Natural killer cell treated with Interleukin-12 subunit alpha and Interleukin-12 subunit beta and Interleukin-15 and Interleukin-18, amount 100 ng/mL, for 72 hours (primary cell): Measurements from ENCODE around the gene CHMP1A. TPM values are rescaled to one million over a fixed set of nuclear protein-coding genes. Genes with fewer than 3 reads are reported as not detected.

Experiments used
- ATAC-seq, 2 donors: fragments of 150-1000 bp; cut with Tn5 transposase in 1 of 2; sonication (Bioruptor Pico), chemical (Tn5 transposase) in 1 of 2; 2 replicates each; pipeline ENCODE4 v1.10.0; 2021
- DNase-seq: peaks from one replicate; pipeline ENCODE4 v3.0.0; 2022; ENCODE audit warnings: low spot score
- H3K27ac Mint-ChIP-seq, 2 donors: 1 replicate in 1 of 2; 2 replicates in 1 of 2; pipeline ENCODE4 v1.8.0; 2022; ENCODE audit warnings: mixed read lengths in 2 of 2, mild to moderate bottlenecking in 1 of 2, moderate library complexity in 1 of 2
- H3K27me3 Mint-ChIP-seq, 2 donors: 1 replicate in 1 of 2; 2 replicates in 1 of 2; pipeline ENCODE4 v1.8.0; 2022; ENCODE audit warnings: mixed read lengths in 2 of 2
- H3K36me3 Mint-ChIP-seq: one replicate; pipeline ENCODE4 v1.8.0; 2022; ENCODE audit warnings: mixed read lengths
- H3K4me1 Mint-ChIP-seq, 2 donors: 1 replicate in 1 of 2; 2 replicates in 1 of 2; pipeline ENCODE4 v1.8.0; 2022; ENCODE audit warnings: low read depth in 2 of 2, mixed read lengths in 2 of 2, mild to moderate bottlenecking in 1 of 2
- H3K4me3 Mint-ChIP-seq: one replicate; pipeline ENCODE4 v1.8.0; 2022; ENCODE audit warnings: mixed read lengths
- H3K9me3 Mint-ChIP-seq: 2 replicates; pipeline ENCODE4 v1.8.0; 2022; ENCODE audit warnings: mixed read lengths
- total RNA-seq, 2 donors: library from RNA; stranded (reverse); gene quantifications; one replicate each; pipeline ENCODE4 v1.2.3, GENCODE V29; 2022

Gene CHMP1A
- total RNA-seq, 2 donors from 2014 or later, result 92.8 to 146 TPM

DNA sequence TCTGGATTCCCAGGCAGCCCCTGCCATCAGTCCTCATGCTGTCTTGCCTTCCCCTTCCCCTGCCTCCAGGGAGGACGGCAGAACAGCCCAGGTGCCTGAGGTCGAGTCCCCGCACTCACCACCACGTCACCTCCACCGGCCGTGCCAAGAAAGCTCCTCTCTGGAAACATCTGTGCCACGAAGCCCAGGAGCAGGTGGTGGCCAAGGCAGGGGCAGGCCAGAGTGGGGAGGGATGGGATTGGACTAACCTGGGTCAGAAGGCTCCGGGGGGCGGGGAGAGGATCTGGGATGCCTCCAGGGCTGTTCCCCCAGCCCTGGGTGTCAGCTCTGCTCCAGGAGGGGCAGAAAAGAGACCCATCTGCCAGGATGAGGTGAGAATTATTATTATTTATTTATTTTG, 51.5 kb downstream of the CHMP1A start:
- ATAC-seq (no peak), DNase-seq (no peak)
- Mint-ChIP-seq H3K9me3 (no peaks in the 10 kb centered on the region), H3K4me1 (peaks cover 7 to 9% of the 10 kb centered on the region in 2 donors), H3K27ac (no peak overlapping the region), H3K27me3 (peaks cover 0 to 3% of the 10 kb centered on the region in 2 donors), H3K36me3 (no peaks in the 10 kb centered on the region), H3K4me3 (no peak overlapping the region)

DNA sequence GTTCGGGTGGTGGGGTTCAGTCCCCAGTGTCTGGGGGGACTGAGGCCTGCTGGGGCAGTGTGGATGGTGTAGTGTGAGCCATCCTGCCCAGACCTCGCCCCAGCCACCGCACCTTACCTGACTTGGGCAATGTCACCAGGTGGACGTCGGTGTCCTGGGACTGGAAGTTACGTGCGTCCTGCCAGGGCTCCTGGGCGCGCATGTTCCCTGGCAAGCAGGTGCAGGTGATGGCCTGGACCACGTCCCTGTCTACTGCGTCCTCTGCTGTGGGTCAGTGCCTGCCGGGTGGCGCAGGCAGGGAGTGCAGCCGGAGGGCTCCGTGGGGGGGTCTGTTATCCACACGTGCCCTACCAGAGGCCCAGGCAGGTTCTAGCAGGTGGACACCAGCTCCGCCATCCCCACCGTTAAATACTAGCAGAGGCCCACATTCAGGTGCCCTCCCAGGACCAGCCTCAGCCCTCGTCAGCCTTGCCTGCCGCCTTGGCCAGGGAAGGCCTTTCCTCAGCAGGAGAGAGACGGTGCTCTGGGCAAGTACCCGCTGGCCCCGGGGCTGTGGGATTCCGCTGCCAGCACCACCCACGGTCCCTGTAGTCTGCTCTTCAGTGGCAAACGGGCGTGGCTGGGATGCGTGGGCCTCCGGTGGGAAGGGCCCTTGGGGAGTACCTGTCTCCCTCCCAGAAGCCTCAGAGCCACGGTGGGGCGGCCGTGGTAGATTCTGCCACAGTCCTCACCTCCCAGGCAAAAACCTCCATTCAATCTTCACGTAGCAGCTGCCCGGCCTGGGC, 52.1 kb downstream of the CHMP1A start:
- H3K4me3 Mint-ChIP-seq, result no peak overlapping the region
- H3K36me3 Mint-ChIP-seq, result no peaks in the 10 kb centered on the region
- H3K4me1 Mint-ChIP-seq, result peaks cover 7 to 9% of the 10 kb centered on the region in 2 donors
- H3K9me3 Mint-ChIP-seq, result no peaks in the 10 kb centered on the region
- no peak for DNase-seq
- no peak overlapping the region for H3K27ac Mint-ChIP-seq
- no peak for ATAC-seq
- H3K27me3 Mint-ChIP-seq, result peaks cover 0 to 3% of the 10 kb centered on the region in 2 donors

DNA sequence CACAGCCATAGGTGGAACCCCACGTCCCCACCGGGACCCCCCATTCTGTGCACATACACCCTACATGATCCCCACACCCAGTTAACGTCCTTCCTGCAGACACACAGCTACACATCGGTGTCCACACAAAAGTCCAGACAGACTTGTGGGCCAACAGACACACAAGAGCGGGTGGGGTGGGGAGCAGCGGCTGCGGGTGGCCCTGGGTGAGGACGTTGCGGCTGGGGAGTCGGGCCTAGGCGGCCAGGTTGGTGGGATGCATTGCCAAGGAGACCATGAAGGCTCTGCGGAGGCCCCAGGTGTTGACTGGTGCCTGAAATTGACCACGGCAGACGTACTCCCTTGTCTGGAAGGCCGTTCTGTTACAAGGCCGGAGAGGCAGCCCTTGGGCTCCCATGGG, 52.7 kb downstream of the CHMP1A start:
- H3K27ac Mint-ChIP-seq, result no peak overlapping the region
- H3K27me3 Mint-ChIP-seq, result peaks cover 0 to 3% of the 10 kb centered on the region in 2 donors
- H3K36me3 Mint-ChIP-seq, result no peaks in the 10 kb centered on the region
- H3K4me1 Mint-ChIP-seq, result peaks cover 7 to 9% of the 10 kb centered on the region in 2 donors
- H3K9me3 Mint-ChIP-seq, result no peaks in the 10 kb centered on the region
- no peak for DNase-seq
- no peak for ATAC-seq
- no peak overlapping the region for H3K4me3 Mint-ChIP-seq

DNA sequence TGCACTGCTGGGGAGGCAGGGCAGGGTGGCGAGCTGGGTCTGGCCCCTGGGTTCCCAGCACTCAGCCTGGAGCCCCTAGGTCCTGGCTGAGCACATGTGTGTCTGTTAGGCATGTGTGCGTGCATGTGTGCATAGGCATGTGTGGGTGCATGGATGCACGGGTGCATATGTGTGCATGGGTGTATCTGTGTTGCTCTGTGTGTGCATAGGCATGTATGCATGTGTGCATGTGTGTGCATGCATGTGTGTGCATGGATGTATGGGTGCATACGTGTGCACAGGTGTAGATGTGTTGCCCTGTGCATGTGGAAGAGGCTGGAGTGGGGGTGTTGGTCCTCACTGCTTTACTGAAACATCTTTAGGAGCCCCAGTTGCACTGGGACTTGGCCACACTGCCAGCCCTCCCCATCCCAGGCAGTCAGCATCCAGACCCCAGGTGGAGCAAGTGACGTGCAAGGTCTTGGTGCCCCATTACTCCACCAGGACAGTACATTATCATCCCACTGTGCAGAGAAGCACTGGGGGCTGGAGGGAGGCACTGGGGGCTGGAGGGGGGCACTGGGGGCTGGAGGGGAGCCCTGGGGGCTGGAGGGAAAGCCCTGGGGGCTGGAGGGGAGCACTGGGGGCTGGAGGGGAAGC, 54.4 kb downstream of the CHMP1A start:
- peaks cover 7 to 9% of the 10 kb centered on the region in 2 donors for H3K4me1 Mint-ChIP-seq
- no peak for ATAC-seq
- H3K27ac Mint-ChIP-seq, result no peak overlapping the region
- no peaks in the 10 kb centered on the region for H3K9me3 Mint-ChIP-seq
- no peak for DNase-seq
- H3K4me3 Mint-ChIP-seq, result peak overlapping the region; percentile 12
- H3K36me3 Mint-ChIP-seq, result no peaks in the 10 kb centered on the region
- H3K27me3 Mint-ChIP-seq, result peaks cover 0 to 3% of the 10 kb centered on the region in 2 donors

DNA sequence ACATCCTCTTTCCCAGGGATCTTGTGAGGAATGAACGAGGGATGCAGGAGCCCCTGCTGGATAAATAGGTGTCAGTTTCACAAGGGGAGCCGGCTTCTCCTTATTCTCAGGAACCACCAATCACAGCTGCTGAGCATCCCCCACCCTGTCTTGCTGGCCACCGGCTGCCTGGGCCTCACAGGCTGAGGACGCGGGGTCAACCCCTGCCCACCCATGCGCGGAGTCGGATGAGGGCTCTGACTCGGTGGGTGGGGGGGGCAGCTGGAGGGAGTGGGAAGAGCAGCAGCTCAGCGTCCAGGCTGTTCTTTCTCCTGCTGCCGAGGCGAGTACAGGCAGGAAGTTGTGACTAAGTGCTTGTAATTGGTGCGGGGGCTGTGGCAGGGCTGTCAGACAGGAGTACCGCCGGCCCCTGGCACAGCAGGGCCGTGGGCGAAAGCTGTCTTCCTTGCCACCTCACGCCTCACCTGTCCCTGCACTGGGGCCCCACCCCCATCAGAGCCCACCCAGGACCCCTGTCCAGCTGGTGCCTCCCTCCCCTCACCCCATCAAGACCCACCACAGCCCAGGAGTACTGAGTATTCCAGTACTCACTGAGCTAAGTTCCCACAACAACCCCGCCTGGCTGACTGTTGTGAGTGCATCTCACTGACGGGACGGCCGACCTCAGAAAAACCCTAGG, 55.1 kb downstream of the CHMP1A start:
- Mint-ChIP-seq H3K4me1 (peaks cover 7 to 9% of the 10 kb centered on the region in 2 donors), H3K9me3 (no peaks in the 10 kb centered on the region), H3K36me3 (no peaks in the 10 kb centered on the region), H3K27me3 (peaks cover 0 to 3% of the 10 kb centered on the region in 2 donors), H3K4me3 (peak overlapping the region; percentile 12), H3K27ac (no peak overlapping the region)
- peak; percentile 75 for DNase-seq
- ATAC-seq, result peak; percentile 86 to 92

DNA sequence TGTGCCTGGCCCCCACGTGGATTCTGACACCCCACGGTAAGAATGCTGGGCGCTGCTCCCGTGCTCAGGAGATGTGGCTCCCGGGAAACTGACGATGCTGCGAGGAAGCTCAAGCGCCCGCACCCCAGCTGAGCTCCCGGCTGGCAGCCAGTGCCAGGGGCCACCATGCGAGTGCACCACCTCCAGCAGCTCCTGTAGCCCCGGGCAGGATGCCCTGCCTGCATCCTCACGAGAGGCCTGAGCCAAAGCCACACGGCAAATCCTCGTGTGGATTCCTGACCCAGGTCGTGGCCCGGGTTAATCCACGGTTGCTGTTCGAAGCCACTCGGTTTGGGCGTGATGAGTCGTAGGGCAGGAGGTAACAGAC, 55.6 kb downstream of the CHMP1A start:
- peaks cover 7 to 9% of the 10 kb centered on the region in 2 donors for H3K4me1 Mint-ChIP-seq
- no peaks in the 10 kb centered on the region for H3K36me3 Mint-ChIP-seq
- peaks cover 0 to 3% of the 10 kb centered on the region in 2 donors for H3K27me3 Mint-ChIP-seq
- H3K9me3 Mint-ChIP-seq, result no peaks in the 10 kb centered on the region
- H3K4me3 Mint-ChIP-seq, result no peak overlapping the region
- H3K27ac Mint-ChIP-seq, result no peak overlapping the region
- DNase-seq (no peak), ATAC-seq (no peak)

DNA sequence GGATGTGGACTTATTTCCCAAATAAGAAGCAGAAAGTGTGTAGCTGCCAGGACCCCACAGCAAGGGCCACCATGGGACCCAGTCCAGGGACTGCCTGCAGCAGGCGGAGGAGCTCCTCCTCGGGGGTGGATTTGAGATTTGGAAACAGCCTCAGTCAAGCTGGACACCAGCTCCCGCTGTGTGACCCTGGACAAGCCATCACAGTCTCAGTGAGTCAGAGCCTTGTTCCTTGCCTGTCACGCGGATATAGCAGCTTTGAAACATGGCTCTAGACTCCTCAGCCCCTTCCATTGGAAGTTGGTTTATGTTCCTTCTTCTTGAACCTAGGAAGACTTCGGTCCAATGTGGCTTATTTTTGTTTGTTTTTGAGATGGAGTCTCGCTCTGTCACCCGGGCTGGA, 56.6 kb downstream of the CHMP1A start:
- H3K9me3 Mint-ChIP-seq, result no peaks in the 10 kb centered on the region
- H3K4me1 Mint-ChIP-seq, result peaks cover 7 to 9% of the 10 kb centered on the region in 2 donors
- no peak overlapping the region for H3K27ac Mint-ChIP-seq
- H3K27me3 Mint-ChIP-seq, result peaks cover 0 to 3% of the 10 kb centered on the region in 2 donors
- H3K4me3 Mint-ChIP-seq, result no peak overlapping the region
- ATAC-seq (no peak), DNase-seq (no peak)
- no peaks in the 10 kb centered on the region for H3K36me3 Mint-ChIP-seq

DNA sequence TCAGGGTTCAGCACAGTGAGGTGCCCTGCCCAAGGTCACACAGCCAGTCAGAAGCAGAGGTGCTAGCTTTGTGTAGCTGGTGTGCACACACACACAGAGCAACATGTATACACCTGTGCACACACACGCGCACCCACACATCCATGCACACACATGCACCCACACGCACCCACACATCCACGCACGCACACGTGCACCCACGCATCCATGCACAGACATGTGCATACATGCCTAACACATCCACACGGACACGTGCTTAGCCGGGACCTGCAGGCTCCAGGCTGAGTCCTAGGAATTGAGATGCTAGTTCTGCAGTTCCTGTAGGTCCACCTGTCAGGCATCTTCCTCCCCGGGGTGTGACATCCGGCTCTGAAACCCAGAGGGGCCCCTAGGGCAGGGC, 57.1 kb downstream of the CHMP1A start:
- no peak for ATAC-seq
- no peak overlapping the region for H3K27ac Mint-ChIP-seq

DNA sequence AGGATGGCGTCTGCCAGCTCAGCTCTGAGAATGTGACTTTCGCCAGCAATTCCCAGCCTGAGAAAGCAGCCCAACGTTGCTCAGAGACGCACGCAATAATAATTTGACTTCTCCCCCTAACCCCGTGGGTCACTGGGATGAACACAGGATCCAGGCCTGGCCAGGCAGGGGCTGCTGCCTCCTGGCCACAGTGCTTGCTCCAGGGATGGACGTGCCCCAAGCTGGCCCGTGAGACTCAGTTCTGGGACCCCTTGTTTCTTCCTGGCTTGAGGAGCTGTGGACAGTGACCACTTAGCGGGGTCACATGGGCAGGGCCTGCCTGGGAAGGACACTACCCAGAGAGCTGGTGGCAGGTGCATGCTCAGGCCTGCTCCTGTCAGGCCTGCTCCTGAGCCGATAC, 57.6 kb downstream of the CHMP1A start:
- Mint-ChIP-seq H3K4me3 (no peak overlapping the region), H3K36me3 (no peaks in the 10 kb centered on the region), H3K27me3 (peaks cover 0 to 3% of the 10 kb centered on the region in 2 donors), H3K27ac (no peak overlapping the region), H3K9me3 (no peaks in the 10 kb centered on the region), H3K4me1 (peaks cover 7 to 9% of the 10 kb centered on the region in 2 donors)
- no peak for ATAC-seq
- DNase-seq, result no peak

More for the DNA sequence above, 57.1 kb downstream of the CHMP1A start:
- H3K36me3 Mint-ChIP-seq, result no peaks in the 10 kb centered on the region
- no peaks in the 10 kb centered on the region for H3K9me3 Mint-ChIP-seq
- peaks cover 7 to 9% of the 10 kb centered on the region in 2 donors for H3K4me1 Mint-ChIP-seq
- H3K27me3 Mint-ChIP-seq, result peaks cover 0 to 3% of the 10 kb centered on the region in 2 donors
- no peak overlapping the region for H3K4me3 Mint-ChIP-seq
- DNase-seq, result no peak

DNA sequence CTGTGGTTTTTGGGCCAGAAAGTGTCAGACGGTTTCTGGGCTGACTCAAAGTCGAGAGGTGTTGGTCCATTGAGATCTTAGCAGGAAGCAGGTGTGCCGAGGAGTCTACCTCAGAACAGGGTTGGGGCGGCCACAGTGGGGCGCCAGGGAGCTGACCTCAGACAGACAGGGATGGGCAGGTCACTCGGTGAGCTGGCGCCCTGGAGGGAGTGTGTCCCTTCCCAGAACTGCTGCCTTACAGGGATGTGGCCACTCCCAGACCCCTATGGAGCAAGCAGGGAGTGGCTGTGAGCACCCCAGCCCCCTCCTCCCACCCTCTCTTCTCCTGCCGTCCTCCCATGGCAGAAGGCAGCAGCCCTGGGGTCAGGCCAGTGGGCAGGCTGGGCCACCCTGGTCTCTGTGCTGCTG, 58.1 kb downstream of the CHMP1A start:
- H3K4me3 Mint-ChIP-seq, result no peak overlapping the region
- H3K9me3 Mint-ChIP-seq, result no peaks in the 10 kb centered on the region
- peaks cover 0 to 3% of the 10 kb centered on the region in 2 donors for H3K27me3 Mint-ChIP-seq
- H3K36me3 Mint-ChIP-seq, result no peaks in the 10 kb centered on the region
- H3K27ac Mint-ChIP-seq, result no peak overlapping the region
- ATAC-seq, result no peak
- H3K4me1 Mint-ChIP-seq, result peaks cover 7 to 9% of the 10 kb centered on the region in 2 donors
- DNase-seq, result no peak

DNA sequence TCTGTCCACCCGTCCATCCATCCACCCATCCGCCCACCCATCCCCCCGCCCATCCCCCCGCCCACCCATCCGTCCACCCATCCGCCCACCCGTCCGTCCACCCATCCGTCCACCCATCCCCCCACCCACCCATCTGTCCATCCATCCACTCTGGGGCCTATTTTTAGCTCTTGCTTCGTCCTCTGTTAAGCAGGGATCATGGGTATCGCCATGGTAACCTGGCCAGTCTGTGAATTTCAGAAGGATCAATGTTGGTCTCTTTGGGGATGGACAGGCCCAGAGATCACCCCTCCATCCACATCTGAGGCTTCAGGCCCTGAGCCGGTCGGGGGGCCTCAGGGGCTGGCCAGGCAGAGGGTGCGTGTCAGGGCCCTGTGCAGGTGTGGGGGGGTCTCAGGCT, 59.3 kb downstream of the CHMP1A start:
- Mint-ChIP-seq H3K9me3 (no peaks in the 10 kb centered on the region), H3K4me1 (peaks cover 7 to 14% of the 10 kb centered on the region in 2 donors), H3K27me3 (peaks cover 0 to 3% of the 10 kb centered on the region in 2 donors), H3K27ac (no peak overlapping the region), H3K36me3 (no peaks in the 10 kb centered on the region), H3K4me3 (no peak overlapping the region)
- DNase-seq (no peak), ATAC-seq (no peak)

DNA sequence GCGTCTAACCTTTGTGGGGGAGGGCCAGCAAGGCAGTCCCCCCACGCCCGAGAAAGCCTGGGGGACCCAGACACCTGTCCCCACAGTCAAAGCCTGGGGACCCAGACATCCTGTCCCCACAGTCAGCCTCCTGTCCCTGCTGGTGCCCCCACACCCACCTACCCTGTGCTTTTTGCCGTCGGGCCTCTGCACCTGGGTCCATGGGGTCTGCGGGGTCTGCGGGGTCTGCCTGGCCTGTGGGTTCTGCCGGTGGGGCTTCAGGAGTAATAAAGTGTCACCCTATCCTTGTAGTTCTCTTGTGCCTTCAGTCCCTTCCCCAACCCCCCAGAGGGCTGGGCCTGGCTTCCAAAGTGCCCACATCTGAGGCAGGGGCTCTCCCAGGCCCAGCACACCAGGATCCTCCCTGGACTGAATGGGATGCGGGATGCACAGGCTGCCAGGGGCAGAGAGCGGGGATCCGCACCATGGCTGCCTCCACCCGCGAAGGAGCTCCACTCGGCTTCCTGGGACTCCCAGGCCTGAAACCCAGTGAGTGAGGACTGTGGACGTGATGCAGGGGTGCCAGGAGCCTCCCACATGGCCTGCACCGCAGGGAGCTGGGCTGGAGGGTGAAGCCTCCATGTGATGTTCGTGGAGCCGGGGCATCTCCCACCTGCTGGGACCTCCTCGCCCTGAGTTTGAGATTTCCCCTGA, 60.4 kb downstream of the CHMP1A start:
- no peaks in the 10 kb centered on the region for H3K36me3 Mint-ChIP-seq
- H3K4me3 Mint-ChIP-seq, result no peak overlapping the region
- no peak overlapping the region for H3K27ac Mint-ChIP-seq
- ATAC-seq, result no peak
- no peak for DNase-seq
- peaks cover 0 to 5% of the 10 kb centered on the region in 2 donors for H3K4me1 Mint-ChIP-seq
- H3K9me3 Mint-ChIP-seq, result no peaks in the 10 kb centered on the region
- no peaks in the 10 kb centered on the region for H3K27me3 Mint-ChIP-seq

DNA sequence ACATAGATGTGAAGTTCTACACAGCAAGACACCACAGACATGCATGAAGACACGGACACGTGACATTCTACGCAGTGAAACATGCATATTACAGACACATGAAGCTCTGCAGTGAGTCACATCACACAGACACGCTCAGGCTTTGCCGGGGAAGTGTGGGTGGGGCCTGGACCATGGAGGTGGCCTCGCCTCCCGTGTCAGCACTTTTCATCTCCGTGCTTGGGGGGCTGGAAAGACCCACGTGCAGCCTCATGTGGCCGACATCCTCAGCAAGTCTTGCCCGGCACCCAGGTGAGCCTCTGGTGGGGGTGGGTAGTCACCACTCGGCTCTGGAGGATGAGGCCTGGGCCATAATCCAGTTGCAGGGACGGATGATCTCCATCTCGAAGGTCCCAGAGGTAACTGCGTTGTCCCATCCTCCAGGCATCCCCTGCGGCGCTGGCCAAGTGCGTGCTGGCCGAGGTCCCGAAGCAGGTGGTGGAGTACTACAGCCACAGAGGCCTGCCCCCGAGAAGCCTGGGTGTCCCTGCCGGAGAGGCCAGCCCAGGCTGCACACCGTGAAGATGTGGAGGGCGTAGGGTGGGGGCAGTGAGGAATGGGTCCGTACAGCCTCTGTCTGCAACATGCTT, 61.3 kb downstream of the CHMP1A start:
- Mint-ChIP-seq H3K27ac (no peak overlapping the region), H3K9me3 (no peaks in the 10 kb centered on the region), H3K4me1 (peaks cover 0 to 5% of the 10 kb centered on the region in 2 donors), H3K36me3 (no peaks in the 10 kb centered on the region), H3K27me3 (no peaks in the 10 kb centered on the region), H3K4me3 (no peak overlapping the region)
- ATAC-seq, result peak in 1 of 2 donors; percentile 33
- no peak for DNase-seq
